HFFc6 (cell line): Measurements from ENCODE around the gene FBXO41. TPM values are rescaled to one million over a fixed set of nuclear protein-coding genes. Genes with fewer than 3 reads are reported as not detected.

Experiments
- DNase-seq: peaks from one replicate; pipeline ENCODE4 v3.0.0-alpha.2; 2018
- H3K27ac Mint-ChIP-seq: 2 replicates; pipeline ENCODE4 v1.8.0; 2020; ENCODE audit warnings: mild to moderate bottlenecking, mixed read lengths
- H3K27me3 Mint-ChIP-seq: 2 replicates; pipeline ENCODE4 v1.8.0; 2021; ENCODE audit warnings: mild to moderate bottlenecking, moderate library complexity, mixed read lengths; ENCODE audit not compliant: insufficient read depth
- H3K36me3 Mint-ChIP-seq: 2 replicates; pipeline ENCODE4 v1.8.0; 2021; ENCODE audit warnings: low read depth, mixed read lengths
- H3K4me1 Mint-ChIP-seq: 2 replicates; pipeline ENCODE4 v1.8.0; 2020; ENCODE audit warnings: low read depth, mixed read lengths
- H3K4me3 Mint-ChIP-seq: 2 replicates; pipeline ENCODE4 v1.8.0; 2020; ENCODE audit warnings: mild to moderate bottlenecking, moderate library complexity, mixed read lengths
- H3K9me3 Mint-ChIP-seq: 2 replicates; pipeline ENCODE4 v1.8.0; 2020; ENCODE audit warnings: mild to moderate bottlenecking, mixed read lengths
- total RNA-seq, 6 experiments: library from RNA; stranded (reverse); fragmentation: NEBNext Ultra II Directional; extraction: Animal tissue kit (Norgen Biotek cat#: 25700); gene quantifications; 2 replicates in 1 of 6; 3 replicates in 5 of 6; pipeline ENCODE4 v1.2.3, GENCODE V29; 2021
- TF ChIP-seq, protein P1 (sequence below): fragments of 200-600 bp; sonication (generic); IDR thresholded peaks from 2 replicates; pipeline ENCODE4 v1.5.0; 2021; ENCODE audit warnings: antibody characterized with exemption, mild to moderate bottlenecking

Gene FBXO41
- total RNA-seq, 6 experiments from 2014 or later: 0.80 to 1.7 (median 1.4) TPM

DNA sequence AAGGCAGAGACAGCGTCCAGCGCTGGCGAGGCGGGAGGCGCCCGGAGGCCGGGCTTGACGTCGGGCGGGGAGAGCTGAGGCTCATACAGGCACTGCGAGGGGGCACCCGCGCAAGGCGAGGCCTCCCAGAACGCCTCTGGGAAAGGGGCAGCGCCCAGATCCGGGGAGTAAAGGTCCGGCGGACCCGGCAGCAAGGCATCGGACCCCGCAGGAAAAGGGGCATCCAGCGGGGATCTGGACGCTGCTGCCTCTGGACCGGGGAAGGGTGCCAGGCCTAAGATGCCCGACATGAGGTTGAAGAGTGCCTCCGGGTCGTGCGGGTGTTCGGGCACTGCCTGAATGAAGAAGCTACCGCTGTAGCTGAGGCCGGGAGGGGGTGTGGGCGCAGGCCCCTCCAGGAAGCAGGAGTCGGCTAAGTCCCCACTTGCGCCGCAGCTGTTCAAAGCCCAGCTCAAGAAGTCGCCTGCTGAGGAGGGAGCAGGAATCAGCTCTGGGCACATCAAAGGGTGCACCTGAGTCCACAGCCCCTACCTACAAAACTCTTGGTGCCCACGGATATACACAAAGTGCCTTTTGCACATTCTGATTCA is 8.1 kb upstream of the FBXO41 start:
- TF ChIP-seq, protein P1, sequence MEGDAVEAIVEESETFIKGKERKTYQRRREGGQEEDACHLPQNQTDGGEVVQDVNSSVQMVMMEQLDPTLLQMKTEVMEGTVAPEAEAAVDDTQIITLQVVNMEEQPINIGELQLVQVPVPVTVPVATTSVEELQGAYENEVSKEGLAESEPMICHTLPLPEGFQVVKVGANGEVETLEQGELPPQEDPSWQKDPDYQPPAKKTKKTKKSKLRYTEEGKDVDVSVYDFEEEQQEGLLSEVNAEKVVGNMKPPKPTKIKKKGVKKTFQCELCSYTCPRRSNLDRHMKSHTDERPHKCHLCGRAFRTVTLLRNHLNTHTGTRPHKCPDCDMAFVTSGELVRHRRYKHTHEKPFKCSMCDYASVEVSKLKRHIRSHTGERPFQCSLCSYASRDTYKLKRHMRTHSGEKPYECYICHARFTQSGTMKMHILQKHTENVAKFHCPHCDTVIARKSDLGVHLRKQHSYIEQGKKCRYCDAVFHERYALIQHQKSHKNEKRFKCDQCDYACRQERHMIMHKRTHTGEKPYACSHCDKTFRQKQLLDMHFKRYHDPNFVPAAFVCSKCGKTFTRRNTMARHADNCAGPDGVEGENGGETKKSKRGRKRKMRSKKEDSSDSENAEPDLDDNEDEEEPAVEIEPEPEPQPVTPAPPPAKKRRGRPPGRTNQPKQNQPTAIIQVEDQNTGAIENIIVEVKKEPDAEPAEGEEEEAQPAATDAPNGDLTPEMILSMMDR: no peak
- no peak overlapping the region for H3K4me3 Mint-ChIP-seq
- H3K36me3 Mint-ChIP-seq: no peaks in the 10 kb centered on the region
- DNase-seq: no peak
- H3K27me3 Mint-ChIP-seq: peaks cover 50% of the 10 kb centered on the region
- H3K4me1 Mint-ChIP-seq: peaks cover 6% of the 10 kb centered on the region
- H3K9me3 Mint-ChIP-seq: no peaks in the 10 kb centered on the region
- H3K27ac Mint-ChIP-seq: no peak overlapping the region

DNA sequence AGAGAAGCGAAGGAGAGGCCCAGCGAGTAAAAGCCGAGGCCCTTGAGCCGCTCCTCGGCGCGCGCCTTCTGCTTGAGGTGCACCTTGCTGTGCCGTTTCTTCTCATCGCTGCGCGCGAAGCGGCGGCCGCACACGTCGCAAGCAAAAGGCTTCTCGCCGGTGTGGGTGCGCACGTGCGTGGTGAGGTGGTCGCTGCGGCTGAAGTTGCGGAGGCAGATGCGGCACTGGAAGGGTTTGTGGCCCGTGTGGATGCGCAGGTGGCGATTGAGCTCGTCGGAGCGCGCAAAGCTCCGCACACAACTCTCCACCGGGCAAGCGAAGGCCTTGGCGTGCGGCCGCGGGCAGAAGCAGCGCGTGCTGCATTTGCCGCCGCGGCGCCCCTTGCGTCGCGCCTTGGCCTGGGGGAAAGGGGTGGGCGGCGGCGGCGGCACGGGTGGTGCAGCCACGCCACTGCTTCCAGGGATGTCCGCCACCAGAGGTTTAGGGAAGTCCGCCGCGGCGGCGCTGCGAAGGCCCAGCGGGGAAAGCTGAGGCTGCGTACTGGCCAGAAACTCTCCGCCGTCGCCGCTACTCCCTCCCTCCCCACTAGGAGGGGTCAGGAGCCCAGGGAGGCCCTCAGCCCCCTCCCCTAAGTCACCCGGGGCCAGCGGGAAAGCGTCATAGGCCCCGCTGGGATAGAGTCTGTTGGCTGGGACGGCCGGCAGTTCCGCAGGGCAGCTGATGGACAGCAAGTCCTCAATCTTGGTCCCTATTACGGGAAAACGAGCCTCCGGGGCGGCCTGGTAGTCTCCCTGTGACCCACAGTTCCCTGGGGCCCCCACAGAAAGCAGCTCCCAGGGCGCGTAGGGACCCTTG is 7.4 kb upstream of the FBXO41 start:
- TF ChIP-seq, protein P1: no peak
- Mint-ChIP-seq H3K36me3 (no peaks in the 10 kb centered on the region), H3K27me3 (peaks cover 49% of the 10 kb centered on the region), H3K9me3 (no peaks in the 10 kb centered on the region), H3K27ac (no peak overlapping the region), H3K4me1 (no peaks in the 10 kb centered on the region; the same call in 1 of the 2 replicates), H3K4me3 (no peak overlapping the region)
- DNase-seq: no peak

DNA sequence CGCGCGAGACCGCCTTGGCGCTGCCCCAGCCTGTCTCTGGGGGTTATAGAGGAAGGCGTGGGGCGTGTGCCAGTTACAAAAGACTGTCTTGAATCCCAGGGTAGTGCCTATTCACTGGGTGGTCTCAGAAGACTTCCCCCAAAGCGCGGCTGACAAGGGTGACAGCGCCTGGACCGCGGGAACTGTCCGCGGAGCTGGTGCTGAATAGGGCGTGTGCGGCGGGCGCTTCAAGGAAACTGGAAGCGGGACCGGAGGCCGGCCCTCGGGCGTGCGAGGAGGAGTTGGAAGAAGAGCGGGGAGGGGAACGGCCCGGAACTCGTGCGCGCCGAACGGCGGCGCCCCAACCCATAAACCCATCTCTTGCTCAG is 6.8 kb upstream of the FBXO41 start:
- H3K27ac Mint-ChIP-seq: no peak overlapping the region
- H3K4me1 Mint-ChIP-seq: no peaks in the 10 kb centered on the region
- H3K9me3 Mint-ChIP-seq: no peaks in the 10 kb centered on the region
- TF ChIP-seq, protein P1: no peak
- no peaks in the 10 kb centered on the region for H3K36me3 Mint-ChIP-seq
- peaks cover 53% of the 10 kb centered on the region for H3K27me3 Mint-ChIP-seq
- peak; percentile 11 for DNase-seq
- H3K4me3 Mint-ChIP-seq: no peak overlapping the region

DNA sequence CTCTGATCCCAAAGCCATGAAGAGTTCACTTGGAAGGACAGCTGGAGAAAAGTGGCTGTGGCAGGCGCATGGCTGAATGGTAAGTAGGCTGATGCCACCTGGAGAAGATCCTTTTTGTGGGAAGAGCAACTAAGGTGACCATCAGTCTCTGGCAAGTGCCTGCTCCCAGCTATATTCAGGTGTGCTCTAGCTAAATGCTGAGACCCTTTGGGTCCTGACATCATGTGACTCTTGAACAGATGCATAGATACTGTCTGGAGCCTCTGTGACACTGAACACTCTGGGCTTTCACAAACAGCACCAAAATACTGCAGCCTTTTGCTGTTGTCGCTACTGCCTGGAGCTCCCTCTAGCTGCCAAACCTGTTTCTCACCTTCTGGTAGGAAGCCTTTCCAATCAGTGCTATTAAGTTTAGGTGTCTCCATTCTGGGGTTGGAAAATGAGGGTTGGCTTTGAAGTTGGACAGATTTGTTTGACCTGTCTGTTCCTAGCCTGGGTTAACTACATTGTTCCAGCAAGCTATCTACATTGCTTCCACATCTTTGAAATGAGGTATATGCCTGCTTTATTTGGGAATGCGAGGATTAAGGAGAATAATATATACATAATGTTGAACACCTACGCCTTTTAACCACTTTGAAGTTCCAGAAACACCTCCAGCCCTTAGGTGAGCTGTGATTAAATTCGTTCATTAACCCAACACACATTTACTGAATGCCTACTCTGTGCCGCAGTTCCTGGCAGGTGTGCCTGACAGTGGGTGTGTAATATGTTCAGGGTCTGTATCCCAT is 6.0 kb upstream of the FBXO41 start:
- no peaks in the 10 kb centered on the region for H3K36me3 Mint-ChIP-seq
- TF ChIP-seq, protein P1: peak; percentile 76
- no peaks in the 10 kb centered on the region for H3K9me3 Mint-ChIP-seq
- no peak overlapping the region for H3K4me3 Mint-ChIP-seq
- no peak overlapping the region for H3K27ac Mint-ChIP-seq
- H3K4me1 Mint-ChIP-seq: no peaks in the 10 kb centered on the region
- H3K27me3 Mint-ChIP-seq: peaks cover 57% of the 10 kb centered on the region
- DNase-seq: peak; percentile 18

DNA sequence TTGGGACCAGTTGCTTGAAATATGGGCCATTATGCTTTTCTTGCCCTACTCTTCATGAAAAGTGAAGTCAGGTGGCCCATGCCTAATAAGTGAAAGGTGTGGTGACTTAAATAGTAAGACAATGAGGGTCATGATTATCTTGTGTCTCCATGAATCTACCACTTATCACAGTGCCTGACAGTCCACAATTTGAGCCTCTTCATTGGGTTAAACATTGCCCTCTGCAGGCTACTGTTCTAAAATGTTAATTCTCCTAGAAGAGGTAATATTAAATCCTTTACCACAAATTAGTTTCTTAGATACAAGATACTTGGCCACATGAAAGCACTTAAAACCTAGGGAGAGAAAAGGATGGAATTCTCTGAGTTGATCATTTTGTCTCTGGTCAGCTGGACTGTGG is 5.0 kb upstream of the FBXO41 start:
- Mint-ChIP-seq H3K4me1 (no peaks in the 10 kb centered on the region), H3K36me3 (no peaks in the 10 kb centered on the region), H3K4me3 (no peak overlapping the region), H3K9me3 (no peaks in the 10 kb centered on the region), H3K27me3 (peaks cover 49% of the 10 kb centered on the region), H3K27ac (no peak overlapping the region)
- TF ChIP-seq, protein P1: peak; percentile 15; the same call in 1 of the 2 replicates
- no peak for DNase-seq
